Measurements from ENCODE around the gene STK32B.
"Not testable (repeated sequence)": the region's sequence is repeated elsewhere in the genome, so short reads cannot be mapped to it uniquely, and the experiment has no call there.

STK32B gene

DNA sequence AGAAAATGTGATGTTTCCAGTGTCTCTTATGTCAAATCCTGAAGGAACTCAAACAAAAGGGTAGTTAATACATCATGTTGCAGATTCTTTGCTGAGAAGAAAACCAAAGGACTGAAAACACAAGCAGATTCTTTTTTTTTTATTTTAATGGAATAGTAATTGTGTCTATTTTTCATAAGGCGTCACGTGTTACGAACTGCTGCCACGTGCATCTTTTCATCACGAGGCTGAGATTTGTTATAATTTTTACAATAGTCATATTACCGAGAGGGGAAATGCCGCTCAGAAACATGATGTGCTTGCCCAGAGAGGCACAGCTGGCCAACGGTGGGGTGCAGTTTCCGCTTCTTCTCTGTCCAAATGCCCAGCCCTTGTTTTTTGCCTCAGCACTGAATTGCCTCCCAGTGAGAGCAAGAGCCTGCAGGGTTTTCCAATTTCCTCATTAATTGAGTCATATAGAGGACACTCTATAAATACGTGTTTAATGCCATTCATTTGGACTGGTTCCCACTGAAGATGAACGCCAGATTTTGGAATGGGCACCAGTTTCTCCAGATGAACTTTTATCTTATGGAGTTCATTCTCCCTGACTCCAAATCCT, 225.3 kb downstream of the STK32B start:
- Mint-ChIP-seq H3K9me3 (peaks cover 6% of the 10 kb centered on the region), H3K27me3 (no peaks in the 10 kb centered on the region), H3K36me3 (ENCODE audit: low read depth) (no peaks in the 10 kb centered on the region), H3K4me3 (no peak overlapping the region), H3K27ac (no peak overlapping the region), H3K4me1 (ENCODE audit: low read depth) (no peaks in the 10 kb centered on the region)

DNA sequence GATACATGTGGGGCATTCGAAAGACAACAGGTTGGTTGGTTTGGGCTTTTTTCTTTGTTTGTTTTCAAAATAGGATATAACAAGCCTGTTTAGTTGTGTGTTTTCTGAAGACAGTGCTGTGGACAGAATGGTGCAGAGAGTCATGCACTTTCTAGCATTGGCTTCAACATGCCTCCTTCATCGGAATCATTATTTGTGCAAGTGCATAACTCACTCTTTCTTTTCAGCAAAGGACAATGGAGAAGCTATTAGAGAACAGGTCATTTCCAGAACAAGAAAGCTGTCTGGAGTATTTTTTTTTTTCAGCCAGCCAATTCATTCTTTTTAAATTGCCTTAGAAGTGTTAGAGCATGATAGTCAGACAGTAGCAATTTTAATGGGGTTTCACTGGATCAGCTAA, 225.8 kb downstream of the STK32B start:
- Mint-ChIP-seq H3K4me3 (no peak overlapping the region), H3K27ac (no peak overlapping the region), H3K36me3 (ENCODE audit: low read depth) (no peaks in the 10 kb centered on the region), H3K4me1 (ENCODE audit: low read depth) (no peaks in the 10 kb centered on the region), H3K9me3 (peaks cover 6% of the 10 kb centered on the region), H3K27me3 (no peaks in the 10 kb centered on the region)

GRCh38 chr4:5278213-5278612, 226.9 kb downstream of the STK32B start:
- no peaks in the 10 kb centered on the region for H3K27me3 Mint-ChIP-seq
- H3K4me1 Mint-ChIP-seq (ENCODE audit: low read depth): no peaks in the 10 kb centered on the region
- H3K4me3 Mint-ChIP-seq: no peak overlapping the region
- H3K9me3 Mint-ChIP-seq: peaks cover 6% of the 10 kb centered on the region
- no peak overlapping the region for H3K27ac Mint-ChIP-seq
- H3K36me3 Mint-ChIP-seq (ENCODE audit: low read depth): no peaks in the 10 kb centered on the region

- H3K36me3 Mint-ChIP-seq (ENCODE audit: low read depth); H3K9me3 Mint-ChIP-seq; H3K4me1 Mint-ChIP-seq (ENCODE audit: low read depth); H3K4me3 Mint-ChIP-seq; H3K27ac Mint-ChIP-seq; H3K27me3 Mint-ChIP-seq: not testable (repeated sequence)
These were observed 228.8 kb downstream of the STK32B start for GRCh38 chr4:5280069-5280468.

- H3K4me3 Mint-ChIP-seq: no peak overlapping the region
- no peaks in the 10 kb centered on the region for H3K9me3 Mint-ChIP-seq
- H3K27me3 Mint-ChIP-seq: no peaks in the 10 kb centered on the region
- H3K27ac Mint-ChIP-seq: no peak overlapping the region
- no peaks in the 10 kb centered on the region for H3K36me3 Mint-ChIP-seq (ENCODE audit: low read depth)
- H3K4me1 Mint-ChIP-seq (ENCODE audit: low read depth): no peaks in the 10 kb centered on the region
These were observed 229.5 kb downstream of the STK32B start for GRCh38 chr4:5280828-5281227.

- Mint-ChIP-seq H3K9me3 (no peaks in the 10 kb centered on the region), H3K36me3 (ENCODE audit: low read depth) (no peaks in the 10 kb centered on the region), H3K4me3 (no peak overlapping the region), H3K4me1 (ENCODE audit: low read depth) (no peaks in the 10 kb centered on the region), H3K27me3 (no peaks in the 10 kb centered on the region), H3K27ac (no peak overlapping the region)
These were observed 232.6 kb downstream of the STK32B start for GRCh38 chr4:5283837-5284236.

DNA sequence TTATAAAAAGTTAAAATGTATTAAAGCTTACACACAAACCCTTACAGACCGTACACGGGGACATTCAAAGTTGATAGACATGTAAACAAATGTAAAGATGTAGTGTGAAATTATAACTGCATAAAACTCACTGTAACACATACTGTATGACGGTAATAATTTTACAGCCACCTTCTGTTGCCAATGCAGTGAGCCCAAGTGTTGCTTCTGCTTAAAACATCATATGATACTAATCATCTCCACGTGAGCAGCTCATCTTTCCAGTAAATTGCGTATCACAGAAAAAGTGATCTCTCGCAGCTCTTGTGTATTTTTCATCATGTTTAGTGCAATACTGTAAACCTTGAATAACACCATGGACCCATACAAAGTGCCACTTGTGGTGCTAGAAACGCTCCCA, 233.2 kb downstream of the STK32B start:
- H3K4me3 Mint-ChIP-seq: no peak overlapping the region
- H3K27ac Mint-ChIP-seq: no peak overlapping the region
- no peaks in the 10 kb centered on the region for H3K36me3 Mint-ChIP-seq (ENCODE audit: low read depth)
- H3K9me3 Mint-ChIP-seq: no peaks in the 10 kb centered on the region
- no peaks in the 10 kb centered on the region for H3K27me3 Mint-ChIP-seq
- H3K4me1 Mint-ChIP-seq (ENCODE audit: low read depth): no peaks in the 10 kb centered on the region

- peaks cover 6% of the 10 kb centered on the region for H3K9me3 Mint-ChIP-seq
- no peak overlapping the region for H3K4me3 Mint-ChIP-seq
- H3K27me3 Mint-ChIP-seq: no peaks in the 10 kb centered on the region
- no peak overlapping the region for H3K27ac Mint-ChIP-seq
- no peaks in the 10 kb centered on the region for H3K36me3 Mint-ChIP-seq (ENCODE audit: low read depth)
- H3K4me1 Mint-ChIP-seq (ENCODE audit: low read depth): no peaks in the 10 kb centered on the region
These were observed 240.8 kb downstream of the STK32B start for GRCh38 chr4:5292101-5292500.

GRCh38 chr4:5298000-5298787, 246.9 kb downstream of the STK32B start:
- H3K9me3 Mint-ChIP-seq; H3K36me3 Mint-ChIP-seq (ENCODE audit: low read depth); H3K27ac Mint-ChIP-seq; H3K4me1 Mint-ChIP-seq (ENCODE audit: low read depth); H3K4me3 Mint-ChIP-seq; H3K27me3 Mint-ChIP-seq: not testable (repeated sequence)

GRCh38 chr4:5300283-5300682, 249.0 kb downstream of the STK32B start:
- Mint-ChIP-seq H3K27me3 (peaks cover 5% of the 10 kb centered on the region), H3K4me1 (ENCODE audit: low read depth) (no peaks in the 10 kb centered on the region), H3K4me3 (no peak overlapping the region), H3K27ac (no peak overlapping the region), H3K9me3 (peaks cover 10% of the 10 kb centered on the region), H3K36me3 (ENCODE audit: low read depth) (no peaks in the 10 kb centered on the region)

- Mint-ChIP-seq H3K27ac (no peak overlapping the region), H3K4me3 (no peak overlapping the region), H3K4me1 (ENCODE audit: low read depth) (no peaks in the 10 kb centered on the region), H3K36me3 (ENCODE audit: low read depth) (no peaks in the 10 kb centered on the region), H3K9me3 (peaks cover 30% of the 10 kb centered on the region), H3K27me3 (peaks cover 22% of the 10 kb centered on the region)
These were observed 256.6 kb downstream of the STK32B start for GRCh38 chr4:5307928-5308327.

DNA sequence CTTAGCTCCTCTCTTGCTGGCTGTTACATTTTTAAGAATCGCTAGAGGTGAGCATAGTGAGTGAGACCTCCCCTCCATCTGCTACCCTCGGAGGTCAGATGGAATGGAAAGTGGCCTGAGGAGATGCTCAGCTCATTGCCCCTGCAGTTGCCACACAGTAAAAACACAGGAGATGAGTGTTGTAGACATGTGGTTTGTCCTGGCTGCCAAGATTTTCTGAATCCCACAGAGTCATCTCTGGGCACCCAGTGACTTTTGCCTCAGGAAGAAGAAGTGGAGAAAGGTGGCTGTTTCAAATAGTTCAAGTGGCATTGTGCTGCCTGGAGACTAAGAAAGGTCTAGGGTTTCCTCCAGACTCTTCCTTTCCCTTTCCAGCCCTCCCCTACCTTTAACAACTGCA, 271.0 kb downstream of the STK32B start:
- Mint-ChIP-seq H3K4me1 (ENCODE audit: low read depth) (no peaks in the 10 kb centered on the region), H3K4me3 (no peak overlapping the region), H3K9me3 (peaks cover 6% of the 10 kb centered on the region), H3K27ac (no peak overlapping the region), H3K27me3 (no peaks in the 10 kb centered on the region), H3K36me3 (ENCODE audit: low read depth) (no peaks in the 10 kb centered on the region)

- no peaks in the 10 kb centered on the region for H3K36me3 Mint-ChIP-seq (ENCODE audit: low read depth)
- no peaks in the 10 kb centered on the region for H3K27me3 Mint-ChIP-seq
- H3K9me3 Mint-ChIP-seq: peaks cover 4% of the 10 kb centered on the region
- H3K4me3 Mint-ChIP-seq: no peak overlapping the region
- H3K4me1 Mint-ChIP-seq (ENCODE audit: low read depth): no peaks in the 10 kb centered on the region
- no peak overlapping the region for H3K27ac Mint-ChIP-seq
These were observed 279.2 kb downstream of the STK32B start for GRCh38 chr4:5330339-5330989.

DNA sequence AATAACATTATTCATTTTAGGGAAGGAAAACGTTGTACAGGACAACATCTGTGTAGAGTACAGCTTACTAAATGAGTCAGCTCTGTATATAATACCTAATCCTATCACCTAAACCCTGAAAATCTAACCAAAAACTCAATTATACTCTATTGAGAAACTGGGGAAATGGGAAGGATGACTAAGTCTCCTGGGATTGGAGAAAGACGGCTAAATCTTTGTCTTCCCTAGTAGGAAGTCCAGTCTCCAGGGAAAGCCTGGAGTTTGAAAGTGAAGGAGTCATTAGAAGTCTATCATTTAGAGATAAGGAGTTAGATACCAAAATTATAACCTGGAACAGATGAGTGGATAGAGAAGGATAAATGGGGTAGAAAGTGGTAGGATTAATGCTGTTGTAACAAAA, 286.5 kb downstream of the STK32B start:
- Mint-ChIP-seq H3K9me3 (peaks cover 5% of the 10 kb centered on the region), H3K4me1 (ENCODE audit: low read depth) (no peaks in the 10 kb centered on the region), H3K27me3 (no peaks in the 10 kb centered on the region), H3K4me3 (no peak overlapping the region), H3K36me3 (ENCODE audit: low read depth) (no peaks in the 10 kb centered on the region), H3K27ac (no peak overlapping the region)

DNA sequence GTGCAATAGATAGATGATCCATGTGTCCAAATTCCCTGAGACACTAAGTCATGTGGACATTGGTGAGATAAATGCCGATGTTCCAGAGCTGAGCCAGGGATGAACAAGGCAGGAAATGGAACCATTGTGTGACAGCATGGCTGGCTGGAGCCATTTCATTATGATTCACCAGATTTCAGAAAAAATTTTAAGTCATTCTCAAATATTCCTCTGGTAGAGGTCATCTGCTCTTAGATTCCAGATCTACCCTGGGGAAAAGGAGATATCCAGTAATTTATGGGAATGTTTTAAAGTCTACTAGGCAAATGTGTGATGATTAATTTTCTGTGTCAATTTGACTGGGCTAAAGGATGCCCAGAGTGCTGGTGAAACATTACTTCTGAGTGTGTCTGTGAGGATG, 287.3 kb downstream of the STK32B start:
- Mint-ChIP-seq H3K4me1 (ENCODE audit: low read depth) (no peaks in the 10 kb centered on the region), H3K36me3 (ENCODE audit: low read depth) (no peaks in the 10 kb centered on the region), H3K27me3 (no peaks in the 10 kb centered on the region), H3K27ac (no peak overlapping the region), H3K4me3 (no peak overlapping the region), H3K9me3 (peaks cover 5% of the 10 kb centered on the region)

Measured in stimulated activated naive CD8-positive, alpha-beta T cell treated with anti-CD3 and anti-CD28 coated beads, Interleukin-15, Interleukin-2, amounts not matched to agents 100 ng/mL and 50 ng/mL, for 24 hours (primary cell).